Stimulated activated CD4-positive, alpha-beta T cell treated with anti-CD3 and anti-CD28 coated beads, Interleukin-2, amount 100 ng/mL, for 48 hours (primary cell): ENCODE measurements around the gene ZNF641.

ENCODE experiments used
- DNase-seq, 2 donors: peaks; one replicate each; pipeline ENCODE4 v3.0.0-alpha.2; 2020

ZNF641 gene

DNA sequence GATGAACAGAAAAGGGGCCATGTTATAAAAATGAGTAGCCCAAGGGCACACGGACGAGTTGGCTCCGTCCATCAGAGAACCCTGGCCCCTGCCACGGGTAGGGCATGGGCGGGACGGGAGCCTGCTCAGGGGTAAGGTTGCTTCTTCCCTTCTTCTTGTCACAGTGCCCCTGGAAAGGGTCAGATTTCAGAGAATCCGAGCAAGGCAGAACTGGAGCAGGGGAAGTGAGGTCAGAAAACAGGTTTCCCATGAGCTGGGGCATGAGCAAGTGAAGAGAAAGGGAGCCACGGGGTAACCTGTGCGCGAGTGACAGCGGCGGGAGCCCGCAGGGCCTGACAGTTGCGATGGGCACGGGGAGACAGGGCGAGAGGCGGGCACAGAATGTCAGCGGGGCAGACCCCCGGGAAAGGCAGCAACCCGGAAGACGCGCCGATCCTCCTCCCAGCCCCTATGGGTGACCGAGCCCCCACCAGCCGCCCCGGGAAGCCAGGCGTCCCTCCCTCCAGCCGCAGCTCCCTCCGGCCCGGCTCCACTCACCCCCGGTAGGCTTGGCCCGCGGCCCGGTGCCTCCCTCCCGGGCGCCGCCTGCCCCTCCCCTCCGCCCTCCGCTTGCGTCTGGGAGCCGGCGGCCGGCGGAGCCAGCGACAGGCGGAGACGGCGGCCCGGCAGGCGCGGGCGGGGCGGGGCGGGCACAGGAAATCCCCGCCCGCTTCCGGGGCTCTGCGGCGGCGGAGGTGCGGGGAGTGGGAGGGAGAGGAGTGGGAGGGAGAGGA, at the start of gene ZNF641:
TSS of gene ZNF641 (minus strand) at position 671 of the 773 bp plus-strand sequence. CDS start 2,829 bp downstream, outside the sequence.
- DNase-seq = peak; percentile 55 to 63

DNA sequence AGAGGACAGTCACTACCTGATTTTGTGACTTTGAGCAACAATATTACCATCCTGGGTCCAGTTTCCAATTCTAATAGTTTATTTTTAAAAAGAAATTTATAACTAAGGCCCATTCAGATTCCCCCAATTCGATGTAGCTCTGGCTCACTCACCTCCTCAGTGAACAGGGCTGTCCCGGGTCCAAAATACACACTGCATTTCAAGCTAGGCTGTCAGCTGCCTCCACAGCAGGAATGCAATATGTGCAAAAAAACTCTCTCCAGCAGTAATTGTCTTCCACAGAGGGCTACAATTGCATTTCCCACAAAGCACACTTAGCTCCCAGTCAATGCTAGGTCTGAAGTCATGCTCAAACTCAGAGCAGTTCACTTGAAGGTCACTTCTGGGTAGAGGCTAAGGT, 39.3 kb upstream of the ZNF641 start:
- DNase-seq = no peak

DNA sequence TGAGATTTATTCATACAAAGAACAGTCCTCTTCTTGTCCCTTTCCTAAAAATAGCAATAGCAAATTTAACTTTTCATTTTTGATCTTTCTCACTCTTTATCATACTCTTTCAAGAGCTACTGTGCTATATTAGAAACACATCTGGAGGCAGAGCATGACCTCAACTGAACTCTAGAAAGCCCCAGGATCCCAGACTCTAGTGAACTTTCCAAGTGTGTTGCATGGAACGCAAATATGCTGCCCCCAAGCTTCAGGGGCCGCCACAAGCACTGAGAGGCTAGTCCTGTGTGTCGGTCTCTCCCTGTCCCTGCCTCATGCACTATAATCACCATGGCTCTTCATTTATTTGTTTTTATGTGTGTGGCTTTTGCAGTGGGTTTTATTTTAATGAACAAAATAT, 38.7 kb upstream of the ZNF641 start:
- DNase-seq = no peak

DNA sequence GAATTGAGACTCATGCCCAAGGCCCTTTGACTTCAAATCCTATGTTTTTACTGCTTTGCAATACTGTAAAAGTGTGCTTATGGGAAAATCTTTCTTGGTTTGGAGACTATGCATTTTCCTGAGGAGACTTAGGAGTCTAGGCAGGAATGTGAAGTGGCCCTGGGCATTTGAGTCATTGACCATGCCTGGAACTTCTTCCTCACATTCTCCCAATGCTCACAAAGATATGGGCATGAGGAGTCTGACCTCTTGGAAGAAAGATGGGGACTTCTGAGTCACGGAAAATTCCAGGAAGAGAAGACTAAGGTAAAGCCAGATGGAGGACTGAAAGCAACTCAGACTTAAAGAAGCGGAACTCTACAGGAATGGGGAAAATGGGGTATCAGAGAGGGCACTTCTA, 38.2 kb upstream of the ZNF641 start:
- no peak for DNase-seq

DNA sequence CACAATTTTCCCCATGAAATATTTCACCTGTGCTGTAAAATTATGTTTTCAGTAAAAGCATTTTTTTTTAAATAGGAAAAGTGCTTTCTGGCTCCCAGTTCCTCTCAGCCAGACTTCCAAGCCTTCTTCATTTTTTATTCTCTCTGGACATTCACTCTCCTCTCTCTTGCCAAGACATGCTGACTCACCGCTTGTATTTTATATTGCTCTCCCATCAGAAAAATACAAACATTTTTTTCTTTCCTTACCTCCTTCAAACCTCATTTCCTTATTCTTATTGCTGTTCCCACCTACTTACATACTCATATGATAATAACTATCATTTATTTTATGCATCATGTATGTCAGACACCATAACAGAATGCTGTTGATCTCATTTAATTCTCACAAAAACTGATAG, 37.7 kb upstream of the ZNF641 start:
- no peak for DNase-seq

DNA sequence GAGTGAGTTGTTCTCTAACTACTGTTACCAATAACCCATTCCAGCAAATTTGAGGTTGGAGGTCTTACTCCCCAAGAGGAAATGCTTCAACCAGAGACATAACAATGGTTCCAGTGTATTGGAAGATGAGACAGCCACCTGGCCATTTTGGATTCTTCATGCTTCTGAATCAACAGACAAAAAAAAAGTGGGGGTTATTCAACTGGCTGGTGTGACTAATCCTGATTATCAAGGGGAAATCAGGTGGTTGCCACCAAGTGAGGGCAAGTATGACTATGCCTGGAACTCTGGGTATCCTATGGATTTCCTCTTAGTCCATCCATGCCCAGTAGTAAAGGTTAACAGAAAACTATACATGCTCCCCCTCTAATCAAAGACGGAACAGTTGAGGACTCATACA, 29.9 kb upstream of the ZNF641 start:
- DNase-seq = no peak

DNA sequence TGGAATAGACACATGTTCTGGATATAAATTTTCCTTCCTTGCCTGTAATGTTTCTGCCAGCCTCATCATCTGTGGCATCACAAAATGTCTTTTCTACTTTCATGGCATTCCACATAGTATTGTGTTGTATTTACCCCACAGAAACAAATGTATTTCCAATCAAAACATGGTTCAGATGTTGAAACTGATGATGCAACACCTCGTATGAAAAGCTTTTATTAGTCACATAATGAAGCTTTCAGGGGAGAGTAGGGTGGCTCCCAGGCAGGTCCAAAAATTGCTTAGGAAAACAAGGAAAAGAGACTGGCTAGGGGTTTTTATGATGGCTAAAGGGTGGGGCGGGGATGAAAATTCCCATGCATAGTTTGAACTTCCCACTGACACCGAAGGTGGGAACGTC, 29.1 kb upstream of the ZNF641 start:
- no peak for DNase-seq

DNA sequence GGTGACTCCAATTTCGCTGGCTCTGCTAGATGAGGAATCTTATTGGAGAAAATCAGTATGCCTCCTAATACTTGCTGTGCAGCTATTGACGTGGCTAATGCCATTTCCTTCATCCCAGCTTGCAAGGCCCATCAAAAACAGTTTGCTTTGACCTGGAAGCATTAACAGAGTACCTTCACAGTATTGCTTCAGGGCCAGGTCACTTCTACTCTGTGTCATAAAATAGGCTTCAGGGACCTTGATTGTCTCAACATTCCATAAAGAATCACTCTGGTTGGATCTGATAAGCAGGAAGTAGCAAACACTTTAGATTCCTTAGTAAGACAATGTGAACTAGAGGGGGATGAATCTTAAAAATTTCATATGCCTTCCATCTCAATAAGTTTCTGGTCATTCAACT, 26.9 kb upstream of the ZNF641 start:
- DNase-seq = no peak

DNA sequence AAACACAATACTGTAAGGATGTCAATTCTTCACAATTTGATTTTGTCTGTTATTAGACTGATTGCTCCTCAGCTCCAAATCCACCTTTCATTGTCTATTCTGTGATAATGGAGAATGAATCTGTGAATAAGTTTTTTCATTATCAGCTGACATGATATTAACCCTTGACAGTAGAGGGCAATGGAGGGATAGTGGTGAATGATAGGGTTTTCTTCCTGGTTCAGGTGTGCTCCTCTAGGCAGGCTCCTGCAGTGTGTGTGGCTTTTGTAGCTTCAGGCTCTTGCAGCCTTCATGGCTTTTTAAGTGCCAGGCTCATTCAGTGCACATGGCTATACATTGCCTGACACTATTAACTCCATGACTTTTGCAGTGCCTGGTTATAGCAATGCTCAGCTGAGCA, 23.4 kb upstream of the ZNF641 start:
- DNase-seq = no peak

DNA sequence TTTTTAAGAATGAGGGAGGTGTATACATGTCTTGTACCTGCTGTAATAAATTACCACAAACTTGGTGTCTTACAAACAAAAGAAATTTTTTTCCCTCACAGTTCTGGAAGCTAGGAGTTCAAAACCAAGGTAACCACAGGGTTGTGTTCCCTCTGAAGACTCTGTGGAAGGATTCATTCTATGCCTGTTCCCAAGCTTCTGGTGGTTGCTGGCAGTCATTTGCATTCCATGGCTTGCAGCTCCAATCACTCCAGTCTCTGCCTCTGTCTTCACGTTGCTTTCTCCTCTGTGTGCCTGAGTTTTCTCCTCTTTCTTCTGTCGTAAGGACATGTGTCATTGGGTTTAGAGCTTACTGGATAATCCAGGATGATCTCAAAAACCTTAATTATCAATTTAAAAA, 15.4 kb upstream of the ZNF641 start:
- DNase-seq = no peak

DNA sequence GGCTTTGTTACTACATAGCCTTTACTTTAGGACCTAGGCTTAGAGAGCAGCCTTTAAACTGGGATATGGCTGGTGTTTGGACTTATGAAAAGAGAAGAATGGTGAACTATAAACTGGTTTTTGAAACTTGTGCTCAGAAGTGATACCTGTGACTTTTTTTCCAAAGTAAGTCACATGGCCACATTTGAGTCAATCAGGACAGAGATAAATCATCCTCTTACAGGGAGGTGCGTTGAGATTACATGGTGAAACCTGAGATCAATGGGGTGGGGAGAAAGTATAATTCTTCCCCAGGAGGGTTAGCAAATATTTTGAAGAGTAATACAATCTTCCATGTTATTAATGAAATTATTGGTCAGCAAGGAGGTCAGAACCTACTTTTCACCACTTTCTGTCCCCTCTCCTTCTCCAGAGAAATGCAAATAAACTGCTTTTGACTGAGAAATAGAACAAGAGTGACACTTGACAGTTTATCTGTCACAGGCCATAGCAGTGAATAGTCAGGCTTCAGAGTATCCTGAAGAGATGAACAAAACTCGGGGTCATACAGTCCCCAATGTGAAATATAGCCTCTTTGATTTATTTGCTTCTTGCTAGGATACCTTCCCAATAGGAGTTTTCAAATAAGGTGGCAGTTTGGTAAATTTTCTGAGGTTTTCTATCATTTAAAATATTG, 11.1 kb upstream of the ZNF641 start:
- DNase-seq = no peak

DNA sequence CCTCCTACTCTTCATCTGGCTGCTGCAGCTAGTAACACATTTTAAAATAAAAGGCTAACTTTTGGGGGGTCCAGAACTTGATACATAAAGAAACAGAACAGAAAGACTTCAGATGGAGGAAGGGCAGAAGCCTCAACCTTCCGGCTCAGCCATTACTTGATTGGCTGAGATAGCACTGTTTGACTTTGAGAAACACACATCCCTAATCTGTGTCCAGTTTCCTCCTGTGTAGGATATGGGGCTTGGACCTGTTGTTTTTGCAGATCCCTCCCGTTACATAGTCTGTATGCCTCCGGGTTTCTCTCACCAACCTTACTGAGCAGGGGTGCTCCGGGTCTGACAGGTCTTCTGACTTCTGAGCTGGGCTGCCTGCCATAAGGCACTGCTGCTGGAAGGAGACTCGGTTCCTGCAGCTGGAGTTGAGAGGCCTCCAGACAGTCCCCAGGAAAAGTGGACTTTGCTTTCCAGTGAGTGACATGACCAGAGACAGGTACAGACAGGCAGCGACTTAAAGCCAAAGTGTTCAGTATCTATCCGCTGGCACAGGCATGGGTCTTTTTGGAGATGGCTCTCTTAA, 8.3 kb upstream of the ZNF641 start:
- DNase-seq = no peak

DNA sequence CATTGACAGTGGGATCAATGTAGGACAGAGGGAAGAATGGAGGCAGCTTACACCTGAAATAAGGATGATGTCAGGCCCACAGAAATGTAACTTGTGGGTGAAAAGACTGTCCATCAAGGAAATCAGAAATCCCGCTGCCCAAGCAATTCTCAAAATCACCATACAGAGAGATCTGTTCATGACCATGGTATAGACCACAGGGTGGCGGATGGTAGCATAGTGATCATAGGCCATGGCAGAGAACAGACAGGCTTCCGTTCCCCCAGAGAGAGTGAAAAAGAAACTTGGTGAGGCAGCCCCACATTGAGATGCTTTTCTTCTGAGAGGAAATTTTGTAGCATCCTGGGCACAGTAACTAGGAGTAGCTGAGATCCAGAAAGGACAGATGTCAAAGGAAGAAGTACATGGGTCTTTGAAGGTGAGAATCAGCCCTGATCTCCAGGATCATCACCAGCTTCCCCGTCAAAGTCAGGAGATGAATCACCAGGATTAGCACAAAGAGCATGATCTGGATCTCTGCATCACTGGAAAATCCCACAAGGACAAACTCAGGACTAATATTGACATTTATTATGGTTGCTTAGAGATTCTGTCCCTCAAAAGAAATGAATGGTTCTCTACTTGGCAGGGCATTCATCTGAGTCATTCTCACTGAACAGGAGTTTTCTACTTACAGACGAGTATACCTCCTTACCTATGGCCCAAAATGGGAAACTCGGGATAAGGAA, 5.5 kb upstream of the ZNF641 start:
- no peak for DNase-seq

DNA sequence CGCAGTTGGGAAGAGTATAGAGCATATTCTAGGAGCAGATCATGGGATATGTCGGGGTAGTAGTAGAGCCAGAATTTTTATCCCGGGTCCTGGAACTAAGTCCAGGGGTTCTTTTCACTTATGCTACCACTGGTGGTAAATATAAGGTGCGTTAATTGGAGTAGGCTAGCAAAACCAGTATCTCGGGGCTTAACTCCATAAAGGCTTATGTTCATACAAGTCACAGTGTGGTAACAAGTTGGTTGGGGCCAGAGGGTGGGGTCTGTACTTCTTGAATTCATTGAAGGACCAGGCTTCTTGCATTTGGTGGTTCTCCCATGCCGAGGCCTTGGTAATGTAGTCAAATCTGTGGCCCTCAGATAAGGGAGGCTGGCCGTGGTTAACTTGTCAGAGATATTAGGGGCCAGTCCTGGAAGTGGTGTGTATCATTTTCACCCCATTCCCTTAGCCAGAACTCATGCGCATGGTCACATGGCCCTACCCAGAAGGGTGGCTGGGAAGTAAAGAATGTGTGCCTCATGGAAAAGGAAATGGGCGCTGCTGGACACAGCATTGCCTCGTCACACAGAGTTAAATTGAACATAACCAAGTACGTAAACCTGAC, 1.5 kb upstream of the ZNF641 start:
- DNase-seq = no peak

DNA sequence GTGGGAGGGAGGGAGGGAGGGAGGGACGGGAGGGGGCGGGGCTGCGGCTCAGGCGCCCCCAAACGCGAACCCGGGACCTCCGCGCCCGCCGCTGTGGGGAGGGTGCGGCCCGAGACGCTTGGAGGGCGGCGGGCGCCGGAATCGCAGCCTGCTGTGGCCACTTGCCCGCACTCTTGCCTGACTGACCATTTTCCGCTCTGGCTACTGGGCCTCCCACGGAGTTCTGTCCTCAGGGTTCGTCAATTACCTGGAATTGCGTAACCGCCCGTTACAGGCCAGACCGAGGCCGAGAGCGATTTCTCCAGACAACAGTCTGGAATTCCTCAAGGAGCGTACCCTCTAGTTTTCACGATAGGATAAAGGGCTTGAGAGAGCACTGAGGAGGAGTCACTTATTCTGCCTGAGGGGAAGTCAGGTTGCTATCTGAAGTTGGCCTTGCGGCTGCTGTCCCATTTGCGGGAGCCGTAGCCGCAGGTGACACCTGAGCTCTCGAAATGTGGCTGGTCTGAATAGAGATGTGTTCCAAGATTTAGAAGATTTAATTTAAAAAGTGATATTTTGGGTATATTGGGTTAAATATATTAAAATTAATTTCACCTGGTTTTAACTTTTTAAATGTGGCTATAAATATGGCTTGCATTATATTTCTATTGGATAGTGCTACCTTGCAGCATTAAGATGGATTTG, 446 bp upstream of the ZNF641 start:
- DNase-seq = peak in 1 of 2 donors; percentile 10

DNA sequence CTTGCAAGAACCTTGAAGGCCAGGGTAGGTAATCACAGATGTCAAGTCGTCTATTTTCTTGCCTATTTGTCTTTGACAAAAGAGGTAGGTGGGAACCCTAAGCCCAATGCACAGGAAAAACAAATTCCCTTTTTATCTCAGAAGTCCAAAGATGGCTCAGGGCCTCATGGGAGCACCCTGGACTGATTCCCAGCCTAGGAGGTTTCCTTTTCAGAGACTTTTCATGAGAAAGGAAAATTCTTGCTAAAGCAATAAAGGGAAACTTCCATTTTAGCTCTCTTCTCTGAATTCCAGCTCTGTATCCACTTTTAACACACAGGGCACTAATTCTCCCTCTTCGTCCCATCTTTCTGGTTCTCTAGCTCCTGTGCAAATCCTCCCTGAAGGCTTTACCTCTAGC, 1.2 kb downstream of the ZNF641 start:
- DNase-seq = no peak

DNA sequence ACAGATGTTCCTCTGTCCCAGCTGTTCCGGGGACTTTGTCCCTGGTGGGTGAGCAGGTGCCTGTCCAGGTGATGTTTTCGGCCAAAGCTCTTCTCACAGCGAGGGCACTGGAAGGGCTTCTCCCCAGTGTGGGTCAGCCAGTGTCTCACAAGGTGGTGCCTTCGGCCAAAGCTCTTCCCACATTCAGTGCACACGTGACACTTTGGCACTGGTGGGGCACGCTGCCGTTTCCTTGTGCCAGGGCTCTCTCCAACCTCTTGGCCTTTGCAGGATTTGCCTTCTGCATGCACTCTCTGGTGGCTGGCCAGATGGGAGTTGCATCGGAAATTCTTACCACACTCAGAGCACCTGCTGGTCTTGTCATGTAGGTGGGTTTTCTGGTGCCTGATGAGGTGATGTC, 7.7 kb downstream of the ZNF641 start:
- DNase-seq = no peak

DNA sequence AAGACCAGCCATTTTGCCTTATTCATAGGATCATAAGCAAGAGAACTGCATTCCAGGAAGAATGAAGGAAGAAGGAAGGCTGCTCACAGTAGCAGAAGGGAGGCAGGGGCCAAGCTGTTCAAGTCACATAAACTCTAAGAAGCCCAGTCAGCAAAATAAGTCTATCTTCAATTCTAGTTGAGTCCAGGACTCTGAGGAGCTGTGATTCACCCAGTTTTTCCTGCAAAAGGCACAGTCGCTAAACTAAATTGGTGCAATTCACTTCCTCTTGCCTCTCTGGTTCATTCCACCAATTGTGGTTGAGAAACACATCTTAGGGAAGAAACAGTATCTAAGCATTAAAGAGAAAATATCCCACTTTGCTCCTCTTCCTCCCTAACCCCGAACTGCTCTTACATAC, 9.8 kb downstream of the ZNF641 start:
- no peak for DNase-seq

DNA sequence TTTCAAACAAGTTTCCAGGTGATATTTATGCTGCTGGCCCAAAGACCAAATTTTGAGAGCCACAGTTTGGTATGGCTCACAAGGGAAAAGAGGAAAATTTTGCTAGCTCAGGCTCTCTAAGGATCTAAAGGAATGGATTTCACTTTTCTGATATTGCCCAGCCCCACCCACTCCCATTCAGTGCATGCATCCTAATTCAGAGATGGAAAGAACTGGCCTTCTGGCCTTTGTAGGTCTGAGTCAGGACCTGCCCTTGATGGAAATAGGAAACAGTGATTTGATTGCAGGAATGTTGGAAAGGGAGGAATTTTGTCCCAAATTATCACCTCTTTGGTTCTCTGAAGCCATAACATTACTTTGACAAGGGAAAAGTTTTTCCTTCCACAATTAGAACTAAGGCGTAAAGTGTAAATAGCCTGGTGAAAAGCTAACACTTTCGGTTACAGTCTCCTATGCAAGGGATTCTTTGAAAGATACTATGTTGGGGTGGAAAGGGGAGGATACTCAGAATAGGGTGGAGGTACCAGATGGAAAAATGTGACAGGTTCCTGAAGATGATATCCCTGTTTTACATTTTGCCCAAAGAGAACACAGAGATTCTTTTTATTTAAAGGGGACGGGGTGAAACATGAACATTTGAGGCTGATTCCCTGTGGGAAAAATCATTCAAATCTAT, 11.1 kb downstream of the ZNF641 start:
- DNase-seq = no peak

DNA sequence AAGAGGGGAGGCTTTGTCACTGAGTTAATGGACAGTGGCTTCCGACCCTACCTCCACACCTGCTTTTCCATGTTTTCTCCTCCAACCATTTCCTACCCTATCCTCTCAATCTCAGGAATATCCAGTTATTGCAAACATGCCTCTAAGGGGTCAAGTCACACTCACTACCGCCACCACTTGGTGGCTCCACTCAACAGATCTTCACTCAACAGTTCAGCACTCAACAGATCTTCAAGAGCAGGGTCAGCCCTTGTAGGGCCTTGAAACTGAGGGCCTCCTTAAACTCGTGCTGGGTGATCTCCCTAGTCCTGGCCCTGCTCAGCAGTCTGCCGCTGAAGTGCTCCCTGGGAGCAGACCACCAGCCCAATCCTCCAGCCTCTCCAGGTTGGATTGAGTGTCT, 14.2 kb downstream of the ZNF641 start:
- DNase-seq = no peak

DNA sequence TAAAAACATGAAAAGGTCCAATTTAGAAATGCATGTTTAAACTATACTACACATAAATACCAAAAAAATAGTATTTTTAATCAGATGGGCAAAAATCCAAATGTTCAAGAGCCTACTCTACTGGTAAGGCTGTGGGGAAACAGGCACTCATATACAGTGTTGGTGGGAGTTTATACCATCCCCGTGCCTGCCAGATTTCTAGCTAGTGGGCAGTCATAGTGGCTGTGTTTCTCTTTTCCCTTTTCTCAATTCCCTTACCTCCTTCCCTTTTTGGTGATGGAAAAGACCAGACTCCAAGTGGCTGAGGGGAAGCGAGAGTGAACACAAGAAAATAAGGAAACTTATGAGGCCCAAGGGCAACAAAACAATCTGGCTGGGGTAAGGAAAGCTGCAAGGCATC, 14.7 kb downstream of the ZNF641 start:
- no peak for DNase-seq

DNA sequence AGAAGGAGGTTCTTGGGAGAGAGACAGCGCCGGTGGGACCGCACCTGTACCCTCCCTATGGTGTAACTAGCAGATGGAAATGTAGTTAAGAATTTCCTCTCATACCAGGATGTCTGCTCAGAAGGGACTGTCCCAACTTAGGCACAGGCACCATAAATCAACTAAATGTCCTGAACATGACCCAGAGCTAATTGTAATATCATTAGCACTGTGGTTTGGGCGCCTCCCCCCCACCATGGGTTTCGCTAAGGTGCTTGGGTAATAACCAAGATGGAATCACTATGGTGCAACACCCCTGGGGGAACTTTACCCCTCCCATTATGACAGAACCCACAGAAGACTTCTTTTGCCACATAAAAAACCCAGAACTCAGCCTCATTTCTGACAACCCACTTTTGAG, 15.9 kb downstream of the ZNF641 start:
- DNase-seq = no peak
